ENCODE measurements around the gene NHERF1.
A peak's percentile ranks its signal among the peaks of the same experiment; 100 is the strongest.

NHERF1 gene

GRCh38 chr17:74748529-74749278, at the start of gene NHERF1:
TSS of gene NHERF1 (plus strand) at chr17:74748628. CDS start at chr17:74748847, 219 bp downstream.
- peak; percentile 35 for DNase-seq (ENCODE audit: low spot score)

DNA sequence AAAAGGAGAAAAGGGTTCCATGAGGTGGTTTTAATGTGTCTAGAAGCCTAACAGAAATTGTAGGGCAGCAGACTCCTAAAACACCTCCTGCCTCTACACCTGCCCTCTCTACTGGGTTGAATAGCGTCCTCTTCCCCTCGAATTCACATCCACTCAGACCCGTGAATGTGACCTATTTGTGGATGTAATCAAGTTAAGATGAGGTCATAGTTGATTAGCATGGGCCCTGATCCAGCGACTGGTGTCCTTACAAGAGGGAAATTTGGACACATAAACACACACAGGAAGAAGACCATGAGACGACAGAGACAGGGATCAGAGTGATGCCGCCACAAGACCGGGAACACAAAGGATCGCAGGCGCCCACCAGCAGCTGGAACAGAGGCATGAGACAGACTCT, 49.2 kb upstream of the NHERF1 start:
- no peak for DNase-seq (ENCODE audit: low spot score)

GRCh38 chr17:74702116-74702871, 46.1 kb upstream of the NHERF1 start:
- no peak for DNase-seq (ENCODE audit: low spot score)

GRCh38 chr17:74703311-74703710, 45.1 kb upstream of the NHERF1 start:
- DNase-seq (ENCODE audit: low spot score) = no peak

- no peak for DNase-seq (ENCODE audit: low spot score)
Measured at GRCh38 chr17:74704544-74704943, 43.9 kb upstream of the NHERF1 start.

DNA sequence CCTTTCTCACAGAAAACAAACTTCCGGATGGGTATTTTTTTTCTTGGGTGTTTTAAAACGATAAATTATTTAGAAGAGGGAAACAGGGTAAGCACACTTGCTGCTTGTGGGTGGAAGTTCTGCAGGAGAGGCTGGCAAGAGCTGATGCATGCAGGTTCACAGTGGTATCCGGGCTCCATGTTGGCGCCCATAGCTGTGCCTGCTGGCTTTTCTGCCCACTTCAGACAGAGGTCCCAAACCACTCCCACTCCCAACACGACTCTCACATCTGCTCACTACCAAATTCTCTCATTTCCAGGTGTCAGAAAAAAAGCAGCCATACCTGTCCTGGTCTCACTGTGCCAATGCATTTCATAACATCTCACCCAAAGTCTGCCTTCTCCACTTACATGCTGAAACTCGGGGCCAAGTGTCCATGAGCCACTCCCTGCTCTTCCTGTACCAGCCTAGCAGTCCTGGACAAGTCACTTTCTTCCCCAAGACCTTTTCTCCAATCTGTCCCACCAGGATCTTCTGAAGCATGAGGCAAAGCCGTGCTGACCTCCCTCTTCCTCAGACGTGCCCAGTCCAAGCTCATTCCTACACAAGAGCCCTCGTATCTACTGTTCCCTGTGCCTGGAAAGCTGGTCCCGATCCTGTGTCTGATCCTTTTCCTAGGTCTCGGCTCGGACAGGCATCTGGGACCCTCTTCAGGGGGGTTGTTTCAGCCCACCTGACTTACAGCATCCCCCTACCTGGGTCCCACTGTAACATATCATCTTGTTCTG, 37.2 kb upstream of the NHERF1 start:
- no peak for DNase-seq (ENCODE audit: low spot score)

DNA sequence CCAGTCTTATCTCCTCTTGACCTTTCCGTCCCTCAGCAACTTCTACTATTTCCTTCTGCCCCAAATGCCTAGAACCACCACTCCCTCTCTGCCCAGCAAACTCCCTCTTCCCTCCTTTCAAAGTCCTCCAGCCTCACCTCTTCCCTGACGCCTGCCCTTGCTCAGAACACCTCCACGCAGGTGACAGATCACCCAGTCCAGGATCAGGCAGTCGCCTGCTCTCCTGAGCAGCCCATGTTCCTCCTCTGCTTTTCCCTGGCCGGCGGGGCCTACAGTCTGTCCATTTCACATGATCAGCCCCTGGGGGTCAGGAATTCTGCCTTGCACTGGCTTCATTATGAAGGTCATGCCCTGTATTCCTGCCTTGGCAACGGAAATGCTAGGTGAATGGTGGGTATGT, 36.1 kb upstream of the NHERF1 start:
- DNase-seq (ENCODE audit: low spot score) = no peak

DNA sequence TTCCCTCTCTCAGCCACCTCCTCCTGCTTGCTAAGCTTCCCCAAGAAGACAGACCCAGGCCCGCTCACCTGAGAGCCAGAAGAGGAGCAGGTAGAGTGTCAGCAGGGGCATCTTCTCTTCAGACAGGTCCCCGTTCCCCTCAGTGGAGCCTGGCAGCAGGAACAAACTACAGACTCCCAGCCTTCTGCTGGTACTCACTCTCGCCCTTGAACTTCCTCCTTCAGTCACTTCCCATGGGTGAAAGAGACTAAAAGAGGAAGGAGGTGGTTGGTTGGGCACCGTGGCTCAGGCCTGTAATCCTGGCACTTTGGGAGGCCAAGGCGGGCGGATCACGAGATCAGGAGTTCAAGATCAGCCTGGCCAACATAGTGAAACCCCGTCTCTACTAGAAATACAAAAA, 35.7 kb upstream of the NHERF1 start, which contains the start of gene CD300LF:
Gene CD300LF (minus strand): TSS at position 168 of the 400 bp plus-strand sequence. CDS start 57 bp downstream, at position 111.
- DNase-seq (ENCODE audit: low spot score) = no peak

DNA sequence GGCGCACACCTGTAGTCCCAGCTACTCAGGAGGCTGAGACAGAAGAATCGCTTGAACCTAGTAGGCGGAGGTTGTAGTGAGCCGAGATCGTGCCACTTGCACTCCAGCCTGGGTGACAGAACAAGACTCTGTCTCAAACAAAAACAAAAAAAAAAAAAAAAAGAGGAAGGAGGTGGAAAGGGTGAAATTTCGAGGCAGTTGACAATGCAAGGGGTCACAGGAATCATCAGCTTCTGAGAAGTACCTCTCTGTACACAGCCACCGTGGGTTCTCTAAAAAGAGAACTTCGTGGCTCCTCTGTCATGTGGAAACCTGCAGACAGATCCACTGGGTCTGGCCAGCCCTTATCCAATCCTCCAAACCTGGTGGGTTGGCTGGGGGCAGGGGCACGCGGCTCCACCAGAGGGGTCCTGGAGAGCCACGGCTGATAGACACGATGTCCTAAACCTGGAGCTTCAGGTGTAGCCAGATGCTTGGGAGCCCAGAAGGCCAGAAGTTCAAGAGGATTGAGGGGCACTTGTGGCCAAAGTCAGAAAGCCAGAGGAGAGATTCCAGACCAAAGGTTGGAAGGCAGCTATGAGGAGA, 35.2 kb upstream of the NHERF1 start:
- DNase-seq (ENCODE audit: low spot score) = no peak

DNA sequence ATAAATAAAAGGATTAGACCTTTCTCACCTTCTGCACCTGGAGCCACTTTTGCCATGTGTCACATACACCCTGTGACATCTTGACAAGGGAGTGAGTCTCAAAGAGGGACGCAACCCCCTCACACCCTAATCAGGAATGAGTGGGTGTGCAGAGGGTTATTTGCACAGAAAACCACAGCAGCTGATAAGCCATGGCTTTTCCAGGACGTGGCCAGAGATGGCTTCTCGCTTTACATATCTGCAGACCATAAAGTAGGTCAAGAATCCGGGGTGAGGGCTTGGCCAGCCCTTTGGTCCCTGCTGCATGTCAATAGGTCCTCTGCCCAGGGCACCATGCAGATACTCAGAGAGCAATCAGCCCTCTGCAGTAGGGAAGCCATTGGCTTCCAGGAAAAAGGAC, 33.3 kb upstream of the NHERF1 start:
- DNase-seq (ENCODE audit: low spot score) = no peak

- no peak for DNase-seq (ENCODE audit: low spot score)
Measured at GRCh38 chr17:74720506-74720905, 27.9 kb upstream of the NHERF1 start.

- no peak for DNase-seq (ENCODE audit: low spot score)
Measured at GRCh38 chr17:74722782-74723181, 25.6 kb upstream of the NHERF1 start.

GRCh38 chr17:74723891-74724290, 24.5 kb upstream of the NHERF1 start:
- DNase-seq (ENCODE audit: low spot score) = no peak

GRCh38 chr17:74725111-74725510, 23.3 kb upstream of the NHERF1 start:
- DNase-seq (ENCODE audit: low spot score) = no peak

- DNase-seq (ENCODE audit: low spot score) = no peak
Measured at GRCh38 chr17:74728033-74728701, 20.3 kb upstream of the NHERF1 start.

- DNase-seq (ENCODE audit: low spot score) = no peak
Measured at GRCh38 chr17:74728702-74729075, 19.7 kb upstream of the NHERF1 start.

- no peak for DNase-seq (ENCODE audit: low spot score)
Measured at GRCh38 chr17:74729368-74729767, 19.1 kb upstream of the NHERF1 start.

DNA sequence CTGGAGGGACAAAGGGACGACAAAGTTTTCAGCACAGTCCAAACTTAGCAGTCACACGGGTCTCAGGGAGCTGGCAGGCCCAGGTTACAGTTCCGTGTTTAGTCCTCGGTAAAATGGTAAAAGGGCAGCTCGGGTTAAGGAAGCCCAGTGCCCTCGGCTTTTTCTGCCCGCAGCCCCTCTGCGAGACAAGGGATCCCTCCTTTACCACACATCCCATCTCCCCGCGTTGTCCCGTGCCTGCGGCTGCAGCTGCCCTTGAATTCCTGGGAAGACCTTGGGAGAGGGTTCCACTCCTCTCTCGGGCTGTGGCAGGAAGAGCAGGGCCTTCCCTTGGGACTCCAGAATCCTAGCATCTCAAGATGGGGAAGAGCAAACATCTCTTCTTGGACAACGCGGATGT, 18.6 kb upstream of the NHERF1 start:
- DNase-seq (ENCODE audit: low spot score) = no peak

GRCh38 chr17:74730491-74731346, 17.7 kb upstream of the NHERF1 start:
- peak; percentile 81 for DNase-seq (ENCODE audit: low spot score)

- DNase-seq (ENCODE audit: low spot score) = no peak
Measured at GRCh38 chr17:74731347-74731605, 17.2 kb upstream of the NHERF1 start.

All from CD4-positive, alpha-beta T cell treated with Interleukin-2 at 100 ng/mL for 4 hours (primary cell).